Measurements from ENCODE around the gene CLEC3B.

DNA sequence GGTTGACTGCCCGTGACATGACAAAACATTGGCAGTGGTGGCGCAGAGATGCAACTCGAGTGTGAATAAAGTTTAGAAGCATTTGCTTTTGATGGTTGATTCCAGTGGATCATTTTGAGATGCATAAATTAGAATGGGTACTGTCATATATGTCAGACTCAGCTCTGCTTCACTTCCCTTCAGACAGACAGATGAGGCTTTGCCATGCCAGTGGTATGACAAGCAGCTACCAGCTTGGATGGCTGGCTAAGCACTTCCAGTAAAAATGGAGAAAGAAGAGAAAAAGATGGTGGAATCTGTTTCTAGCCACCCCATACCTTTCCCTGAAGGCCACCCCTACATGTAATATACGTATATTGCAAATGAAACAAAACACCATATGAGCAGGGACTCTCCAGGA lies 13.5 kb upstream of the CLEC3B start:
- TF ChIP-seq, protein P1, sequence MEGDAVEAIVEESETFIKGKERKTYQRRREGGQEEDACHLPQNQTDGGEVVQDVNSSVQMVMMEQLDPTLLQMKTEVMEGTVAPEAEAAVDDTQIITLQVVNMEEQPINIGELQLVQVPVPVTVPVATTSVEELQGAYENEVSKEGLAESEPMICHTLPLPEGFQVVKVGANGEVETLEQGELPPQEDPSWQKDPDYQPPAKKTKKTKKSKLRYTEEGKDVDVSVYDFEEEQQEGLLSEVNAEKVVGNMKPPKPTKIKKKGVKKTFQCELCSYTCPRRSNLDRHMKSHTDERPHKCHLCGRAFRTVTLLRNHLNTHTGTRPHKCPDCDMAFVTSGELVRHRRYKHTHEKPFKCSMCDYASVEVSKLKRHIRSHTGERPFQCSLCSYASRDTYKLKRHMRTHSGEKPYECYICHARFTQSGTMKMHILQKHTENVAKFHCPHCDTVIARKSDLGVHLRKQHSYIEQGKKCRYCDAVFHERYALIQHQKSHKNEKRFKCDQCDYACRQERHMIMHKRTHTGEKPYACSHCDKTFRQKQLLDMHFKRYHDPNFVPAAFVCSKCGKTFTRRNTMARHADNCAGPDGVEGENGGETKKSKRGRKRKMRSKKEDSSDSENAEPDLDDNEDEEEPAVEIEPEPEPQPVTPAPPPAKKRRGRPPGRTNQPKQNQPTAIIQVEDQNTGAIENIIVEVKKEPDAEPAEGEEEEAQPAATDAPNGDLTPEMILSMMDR (IDR thresholded peaks at IDR 0.05) = no peak
- TF ChIP-seq POLR2A (IDR thresholded peaks at IDR 0.05) = no peak
- TF ChIP-seq EP300 (IDR thresholded peaks at IDR 0.05) = no peak

All from ovary (tissue), 3 donors.